Glomerular visceral epithelial cell (primary cell): ENCODE measurements around the gene HRH3.

Experiments
- DNase-seq: peaks from one replicate; pipeline ENCODE4 v3.0.0-alpha.2; 2016; ENCODE audit errors: extremely low spot score

Gene HRH3

DNA sequence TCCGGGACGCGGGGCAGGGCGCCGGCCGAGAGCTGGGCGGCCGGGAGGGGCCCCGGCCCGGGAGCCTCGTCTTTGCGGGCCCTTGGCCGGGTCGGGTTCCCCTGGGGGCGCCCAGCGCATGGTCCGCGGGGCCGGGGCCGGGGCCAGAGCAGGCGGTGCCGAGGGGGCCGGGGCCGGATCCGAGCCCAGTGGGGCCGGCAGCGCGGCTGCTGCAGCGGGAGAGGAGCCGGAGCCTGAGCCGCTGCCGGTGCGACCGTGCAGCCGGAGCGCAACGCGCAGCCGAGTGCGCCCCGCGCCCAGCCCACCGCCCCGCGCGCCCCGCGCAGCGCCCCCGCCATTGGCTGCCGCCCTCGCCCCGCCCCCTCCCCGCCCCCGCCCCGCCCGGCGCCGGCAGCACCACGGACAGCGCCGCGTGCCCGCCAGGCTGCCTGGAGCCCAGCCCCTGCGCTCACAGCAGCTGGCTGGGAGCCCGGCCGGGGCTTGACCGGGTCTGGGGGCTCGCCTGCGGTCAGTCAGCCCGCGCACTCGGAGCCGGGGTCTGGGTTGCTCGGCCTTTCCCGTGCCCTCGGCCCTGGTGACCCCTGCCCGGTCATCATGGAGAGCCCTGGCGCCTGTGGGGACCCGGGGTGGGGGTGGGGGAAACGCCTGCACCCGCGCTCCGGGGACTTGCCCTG is at the start of gene HRH3:
TSS of gene HRH3 (minus strand) at position 287 of the 674 bp plus-strand sequence. CDS start 308 bp downstream, outside the sequence.
- DNase-seq, result peak; percentile 55

DNA sequence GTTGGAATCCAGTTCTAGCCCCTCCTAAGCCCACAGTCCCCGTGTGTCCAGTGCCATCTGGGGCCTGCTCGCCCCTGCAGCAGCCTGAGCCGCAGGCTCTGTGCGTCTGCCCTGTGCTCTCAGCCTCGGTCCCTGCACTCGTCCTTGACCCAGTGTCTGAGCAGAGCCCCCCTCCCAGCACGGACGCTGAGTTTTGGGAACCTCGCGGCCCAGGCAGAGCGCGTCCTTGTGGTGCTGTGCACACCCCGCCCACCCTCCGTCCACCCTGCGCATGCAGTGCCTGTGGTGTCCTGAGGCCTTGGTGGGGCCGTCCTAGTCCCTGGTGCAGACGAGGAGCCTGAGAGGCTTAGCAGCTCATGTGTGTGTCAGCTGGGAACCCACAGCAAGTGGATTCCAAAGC is 49.8 kb upstream of the HRH3 start:
- no peak for DNase-seq

DNA sequence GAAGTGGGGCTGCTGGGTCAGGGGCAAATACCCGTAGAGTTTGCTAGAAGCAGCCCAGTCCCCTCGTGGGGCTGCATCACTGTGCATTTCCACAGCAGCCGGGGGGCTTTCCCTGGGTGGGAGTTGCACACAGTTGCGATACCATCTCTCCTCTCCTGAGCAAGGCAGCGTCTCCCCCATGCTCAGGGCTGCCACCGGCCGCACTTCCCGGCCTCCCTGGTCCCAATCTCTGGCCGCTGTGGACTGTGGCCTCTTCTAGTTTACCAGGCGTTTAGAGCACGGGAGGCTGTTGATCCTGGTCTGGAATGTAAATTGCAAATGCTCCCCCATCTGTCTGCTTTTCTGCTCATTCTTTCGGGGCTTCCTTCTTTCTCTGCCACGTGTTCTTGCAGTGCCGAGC is 49.3 kb upstream of the HRH3 start:
- DNase-seq, result no peak

DNA sequence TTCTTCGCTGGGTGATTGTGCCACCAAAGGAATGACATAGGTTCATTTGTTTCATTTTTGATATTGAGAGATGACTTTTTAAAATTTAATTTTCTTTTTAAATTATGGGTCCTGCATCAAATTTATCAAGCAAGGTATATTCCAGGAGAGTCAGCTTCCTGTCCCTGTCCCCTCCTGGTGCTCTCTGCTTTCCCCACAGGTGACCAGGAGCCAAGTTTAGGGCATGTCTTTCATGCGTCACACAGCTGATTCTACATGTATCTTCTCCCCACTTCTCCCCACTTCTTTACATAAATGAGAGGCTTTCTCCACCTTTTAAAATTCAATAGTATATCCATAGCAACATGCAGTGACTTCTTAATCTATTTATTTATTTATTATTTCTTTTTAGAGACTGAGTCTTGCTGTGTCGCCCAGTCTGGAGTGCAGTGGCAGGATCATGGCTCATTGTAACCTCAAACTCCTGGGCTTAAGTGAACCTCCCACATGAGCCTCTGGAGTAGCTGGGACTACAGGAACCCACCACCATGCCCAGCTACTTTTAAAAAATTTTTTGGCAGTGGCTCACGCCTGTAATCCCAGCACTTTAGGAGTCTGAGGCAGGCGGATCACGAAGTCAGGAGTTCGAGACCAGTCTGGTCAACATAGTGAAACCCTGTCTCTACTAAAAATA is 48.3 kb upstream of the HRH3 start:
- no peak for DNase-seq

DNA sequence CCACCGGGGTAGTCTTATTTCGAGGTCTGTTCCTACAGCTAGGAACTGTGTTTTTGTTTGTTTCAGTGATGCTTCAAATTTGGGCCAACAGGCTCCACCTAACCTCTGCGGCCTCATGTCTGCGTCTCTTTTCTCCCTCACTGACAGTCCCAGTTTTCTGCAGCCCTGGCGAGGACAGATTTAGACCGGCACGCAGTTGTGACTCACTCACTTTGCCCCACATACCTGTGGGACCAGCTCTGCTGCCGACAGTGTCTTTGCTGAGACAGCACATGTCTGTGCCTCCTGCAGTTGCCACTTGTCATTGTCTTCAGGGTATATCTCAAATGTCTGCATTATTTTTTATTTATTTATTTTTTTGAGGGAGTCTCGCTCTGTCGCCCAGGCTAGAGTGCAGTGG is 47.5 kb upstream of the HRH3 start:
- no peak for DNase-seq

DNA sequence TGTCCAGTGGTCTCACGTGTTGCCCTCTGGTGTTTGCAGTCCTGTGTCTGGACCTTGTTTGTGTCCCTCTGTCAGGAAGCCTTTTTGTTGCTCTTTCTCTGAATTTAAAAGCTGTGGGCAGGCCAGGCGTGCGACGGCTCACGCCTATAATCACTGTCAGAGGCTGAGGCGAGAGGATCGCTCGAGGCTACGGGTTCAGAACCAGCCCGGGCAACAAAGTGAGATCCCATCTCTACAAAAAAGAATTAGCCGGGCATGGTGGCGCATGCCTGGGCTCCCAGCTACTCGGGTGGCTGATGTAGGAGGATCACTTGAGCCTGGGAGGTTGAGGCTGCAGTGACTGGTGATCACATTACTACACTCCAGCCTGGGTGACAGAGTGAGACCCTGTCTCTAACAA is 46.8 kb upstream of the HRH3 start:
- DNase-seq, result no peak

DNA sequence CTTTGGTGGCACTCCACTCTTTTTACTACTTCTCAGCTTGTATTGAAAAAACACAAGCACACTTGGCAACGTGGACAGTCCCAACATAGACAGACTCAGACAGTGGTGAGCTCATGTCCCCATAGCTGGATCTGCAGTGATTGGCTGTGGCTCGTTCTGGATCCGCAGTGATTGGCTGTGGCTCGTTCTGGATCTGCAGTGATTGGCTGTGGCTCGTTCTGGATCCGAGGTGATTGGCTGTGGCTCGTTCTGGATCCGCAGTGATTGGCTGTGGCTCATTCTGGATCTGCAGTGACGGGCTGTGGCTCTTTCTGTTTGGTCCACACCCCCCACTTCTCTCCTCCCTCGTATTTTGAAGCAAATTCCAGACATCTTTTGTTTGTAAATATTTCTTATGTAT is 46.3 kb upstream of the HRH3 start:
- no peak for DNase-seq

DNA sequence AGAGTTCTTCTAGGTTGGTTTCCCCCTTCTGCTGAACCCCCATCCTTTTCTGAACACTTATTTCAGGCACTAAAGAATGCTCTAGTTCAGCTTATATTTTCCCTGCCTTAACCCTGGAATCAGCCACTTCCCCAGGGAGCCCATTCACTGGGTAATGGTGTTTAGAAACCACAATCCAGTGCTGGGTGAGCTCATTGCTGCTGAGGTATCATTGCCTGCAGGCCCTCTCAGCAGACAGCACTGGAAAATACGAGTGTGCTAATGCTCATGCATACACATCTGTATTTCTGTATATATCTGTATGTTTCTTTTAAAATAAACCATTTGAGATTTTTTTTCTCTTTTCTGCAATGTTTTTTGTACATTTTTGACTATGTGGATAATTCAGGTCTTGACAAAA is 45.3 kb upstream of the HRH3 start:
- DNase-seq, result no peak

DNA sequence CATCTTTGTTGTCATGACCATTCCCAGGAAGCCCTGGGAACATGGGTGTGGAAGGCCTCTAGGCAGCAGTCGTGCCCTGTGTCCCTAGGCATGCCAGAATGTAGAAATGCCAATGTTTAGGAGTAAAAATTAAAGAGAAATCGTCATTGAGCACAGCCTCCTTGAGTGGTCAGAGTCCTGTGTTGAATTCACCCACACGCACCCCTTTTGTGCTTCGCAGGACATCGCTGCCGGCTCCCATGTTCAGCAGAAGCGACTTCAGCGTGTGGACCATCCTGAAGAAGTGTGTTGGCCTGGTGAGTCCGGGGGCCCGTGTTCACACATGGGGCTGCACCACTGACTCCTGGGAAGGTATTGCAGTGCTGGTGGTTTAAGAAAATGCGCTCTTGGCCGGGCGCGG is 43.3 kb upstream of the HRH3 start:
- no peak for DNase-seq

DNA sequence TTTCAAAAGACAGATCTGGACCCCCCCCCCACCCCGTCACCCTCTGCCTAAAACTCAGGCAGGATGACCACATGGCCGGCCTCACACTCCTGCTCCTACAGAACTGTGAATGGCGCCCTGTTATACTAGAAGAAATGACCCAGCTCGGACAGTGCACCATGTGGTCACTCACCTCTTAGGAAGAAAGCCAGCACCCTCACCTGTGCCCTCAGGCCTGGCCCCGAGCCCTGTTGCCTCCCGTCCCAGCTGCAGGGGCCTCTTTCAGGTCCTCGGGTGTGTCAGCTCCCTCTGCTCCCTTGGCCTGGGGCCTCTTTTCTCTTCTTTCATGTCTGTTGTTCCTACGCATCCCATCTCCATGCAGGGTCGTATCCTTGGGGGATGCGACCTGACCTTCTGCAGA is 42.0 kb upstream of the HRH3 start:
- no peak for DNase-seq

DNA sequence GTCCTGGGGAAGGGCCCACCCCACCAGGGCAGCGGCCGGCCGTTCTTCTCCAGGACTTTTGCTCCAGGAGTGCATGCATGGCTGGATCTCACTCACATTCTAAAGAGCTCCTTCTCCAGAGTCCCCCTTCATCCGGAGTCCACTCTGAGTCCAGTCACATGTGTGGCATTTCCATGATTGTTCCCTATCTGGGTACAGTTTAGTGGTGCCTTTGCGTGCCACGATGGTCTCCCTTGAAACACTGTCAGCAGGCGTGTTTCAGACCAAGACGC is 39.2 kb upstream of the HRH3 start:
- DNase-seq, result no peak

DNA sequence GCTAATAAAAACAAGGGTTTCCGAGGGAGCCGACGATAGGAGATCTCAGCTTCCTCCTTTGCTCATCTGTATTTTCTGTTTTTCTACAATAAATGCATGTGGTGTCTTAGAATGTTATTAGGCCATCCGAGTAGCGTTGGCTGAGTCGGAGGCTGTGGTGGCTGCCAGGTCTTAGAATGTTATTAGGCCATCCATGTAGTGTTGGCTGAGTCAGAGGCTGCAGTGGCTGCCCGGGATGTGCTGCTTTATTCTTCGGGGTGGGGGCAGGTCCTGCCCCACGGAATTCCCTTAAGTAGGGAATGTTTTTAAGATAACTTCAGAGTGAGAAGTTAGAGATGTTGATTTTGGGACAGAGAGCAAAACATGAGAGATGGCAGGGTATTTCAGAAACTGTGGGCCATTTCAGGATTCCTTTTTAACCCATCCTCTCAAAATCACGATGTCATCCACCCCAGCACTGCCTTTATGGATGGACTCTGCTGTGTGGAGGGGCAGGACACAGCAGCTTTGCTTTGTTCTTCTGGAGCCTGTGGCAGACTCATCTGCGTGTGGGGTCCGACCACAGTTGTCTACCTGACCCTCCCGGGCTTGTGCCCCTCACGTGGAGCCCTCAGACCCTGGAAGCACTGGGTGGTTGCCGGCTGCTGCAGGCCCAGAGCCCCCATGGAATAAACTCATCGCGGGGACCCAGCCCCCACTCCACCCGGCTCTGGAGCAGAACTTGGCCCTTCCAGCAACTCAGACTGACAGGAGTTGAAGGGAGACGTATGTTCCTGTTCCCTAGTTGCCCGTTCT is 38.6 kb upstream of the HRH3 start:
- peak; percentile 71 for DNase-seq

DNA sequence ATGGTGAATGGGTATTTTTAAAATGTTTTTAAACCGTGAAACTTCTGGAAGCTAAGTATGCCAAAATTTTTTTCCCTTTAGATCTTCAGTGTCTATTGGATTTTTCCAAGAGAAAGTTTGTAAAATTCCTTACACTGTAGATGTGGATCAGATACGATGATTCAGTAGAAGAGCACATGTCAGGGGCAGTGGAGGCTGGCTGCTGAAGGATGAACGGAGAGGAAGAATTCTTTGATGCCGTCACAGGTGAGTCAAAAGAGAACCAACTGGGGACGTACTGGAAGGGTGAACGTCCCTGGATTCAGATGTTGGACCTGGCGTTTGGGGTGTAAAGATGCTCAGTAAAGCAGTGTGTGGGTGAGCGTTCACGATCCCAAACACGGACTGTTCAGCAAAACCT is 35.9 kb upstream of the HRH3 start:
- no peak for DNase-seq

DNA sequence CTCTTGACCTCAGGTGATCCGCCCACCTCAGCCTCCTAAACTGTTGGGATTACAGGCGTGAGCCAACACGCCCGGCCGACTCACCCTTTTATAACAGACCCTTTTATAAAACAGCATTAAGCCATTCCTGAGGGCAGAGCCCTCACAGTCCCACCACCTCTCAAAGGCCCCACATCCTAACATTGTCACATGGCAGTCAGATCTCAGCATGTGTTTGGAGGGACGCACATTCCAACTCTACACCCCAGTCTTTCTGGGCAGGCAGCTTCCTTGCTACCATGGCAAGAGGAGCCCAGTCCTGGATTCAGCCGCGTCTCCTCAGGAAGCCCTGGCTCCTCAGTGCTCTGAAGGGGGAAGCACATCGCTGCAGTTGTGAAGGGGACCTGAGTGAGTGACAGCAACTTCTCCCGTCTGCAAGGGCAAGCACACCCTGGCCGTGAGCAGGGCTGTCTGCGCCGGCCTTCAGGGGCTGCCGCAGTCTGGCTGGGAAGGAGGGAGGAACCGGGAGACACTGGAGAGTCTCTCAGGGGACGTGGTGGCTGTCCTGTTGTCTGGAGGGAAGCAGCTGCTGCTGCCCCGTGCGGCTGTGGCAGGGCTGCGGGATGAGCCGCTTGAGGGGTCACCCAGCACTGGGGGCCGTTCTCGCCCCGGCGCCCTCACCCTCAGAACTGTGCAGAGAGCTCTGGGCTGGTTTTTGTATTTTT is 34.1 kb upstream of the HRH3 start:
- DNase-seq, result no peak

DNA sequence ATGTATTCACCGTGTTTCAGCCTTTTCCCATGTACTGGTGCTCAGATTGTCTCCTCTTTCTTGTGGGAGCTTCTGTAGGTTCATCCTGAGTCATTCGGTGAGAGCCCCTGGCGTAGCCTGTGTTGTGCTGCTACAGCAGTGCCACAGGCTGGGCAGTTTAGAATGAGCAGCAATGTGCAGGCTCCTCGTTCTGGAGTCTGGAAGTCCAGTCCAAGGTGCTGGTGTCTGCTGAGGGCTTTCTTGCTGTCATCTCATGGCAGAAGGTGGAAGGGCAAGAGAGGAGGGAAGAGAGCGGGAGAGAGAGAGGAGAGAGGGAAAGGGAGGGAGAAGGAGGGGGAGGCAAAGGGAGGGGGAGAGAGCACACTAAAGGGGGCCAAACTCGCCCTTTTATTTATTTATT is 33.3 kb upstream of the HRH3 start:
- DNase-seq, result no peak

DNA sequence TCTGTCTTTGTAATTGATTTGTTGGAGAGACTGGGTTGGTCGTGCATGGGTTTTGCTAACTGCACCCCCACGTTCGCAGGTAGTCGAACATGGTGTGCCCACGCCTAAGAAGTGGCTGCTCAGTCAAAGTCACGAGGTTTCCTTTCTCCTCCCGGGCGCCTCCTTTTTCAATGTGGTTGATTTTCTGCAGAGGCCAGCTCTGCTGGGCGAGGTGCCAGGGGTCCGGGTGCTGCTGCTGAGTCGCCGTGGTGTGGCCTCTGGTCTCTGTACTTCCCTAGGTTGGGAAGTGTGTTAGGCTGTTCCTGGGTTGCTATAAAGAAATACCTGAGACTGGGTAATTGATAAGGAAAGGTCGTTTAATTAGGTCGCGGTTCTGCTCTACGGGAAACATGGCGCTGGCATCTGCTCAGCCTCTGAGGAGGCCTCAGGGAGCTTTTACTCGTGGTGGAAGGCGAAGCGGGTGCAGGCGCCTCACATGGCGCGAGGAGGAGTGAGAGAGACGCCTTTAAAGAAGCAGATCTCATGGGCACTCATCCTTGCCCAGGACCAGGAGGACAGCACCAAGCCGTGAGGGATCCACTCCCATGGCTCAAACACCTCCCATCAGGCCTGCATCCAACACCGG is 32.4 kb upstream of the HRH3 start:
- DNase-seq, result peak; percentile 74

DNA sequence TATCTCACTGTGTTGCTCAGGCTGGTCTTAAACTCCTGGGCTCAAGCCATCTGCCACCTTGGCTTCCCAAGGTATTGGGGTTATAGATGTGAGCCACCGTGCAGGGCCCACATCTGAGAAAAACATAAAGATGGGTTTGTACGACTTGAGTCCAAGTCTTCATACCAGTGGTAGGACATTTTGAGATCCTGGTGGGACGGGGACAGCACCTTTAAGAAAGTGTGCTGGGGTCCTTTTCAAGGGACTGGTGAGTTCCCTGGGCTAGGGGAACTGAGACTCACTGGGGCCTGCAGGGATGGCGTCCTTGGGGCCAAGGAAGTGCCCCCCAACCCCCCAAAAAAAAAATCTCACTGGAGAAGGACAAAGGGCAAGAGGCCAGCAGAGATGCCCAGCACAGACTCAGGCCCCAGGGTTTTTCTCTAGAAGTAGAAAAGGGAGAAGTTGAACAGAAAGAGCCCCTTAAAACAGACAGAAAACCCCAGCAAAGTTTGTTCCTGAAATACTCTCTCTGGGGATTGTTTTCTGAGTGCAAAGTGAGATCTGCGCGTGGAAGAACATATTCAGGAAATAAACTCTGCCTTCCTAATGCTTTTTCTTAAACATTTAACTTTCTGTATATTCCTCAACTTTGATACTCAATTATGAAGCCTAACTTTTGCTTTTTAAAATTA is 28.9 kb upstream of the HRH3 start:
- DNase-seq, result no peak

DNA sequence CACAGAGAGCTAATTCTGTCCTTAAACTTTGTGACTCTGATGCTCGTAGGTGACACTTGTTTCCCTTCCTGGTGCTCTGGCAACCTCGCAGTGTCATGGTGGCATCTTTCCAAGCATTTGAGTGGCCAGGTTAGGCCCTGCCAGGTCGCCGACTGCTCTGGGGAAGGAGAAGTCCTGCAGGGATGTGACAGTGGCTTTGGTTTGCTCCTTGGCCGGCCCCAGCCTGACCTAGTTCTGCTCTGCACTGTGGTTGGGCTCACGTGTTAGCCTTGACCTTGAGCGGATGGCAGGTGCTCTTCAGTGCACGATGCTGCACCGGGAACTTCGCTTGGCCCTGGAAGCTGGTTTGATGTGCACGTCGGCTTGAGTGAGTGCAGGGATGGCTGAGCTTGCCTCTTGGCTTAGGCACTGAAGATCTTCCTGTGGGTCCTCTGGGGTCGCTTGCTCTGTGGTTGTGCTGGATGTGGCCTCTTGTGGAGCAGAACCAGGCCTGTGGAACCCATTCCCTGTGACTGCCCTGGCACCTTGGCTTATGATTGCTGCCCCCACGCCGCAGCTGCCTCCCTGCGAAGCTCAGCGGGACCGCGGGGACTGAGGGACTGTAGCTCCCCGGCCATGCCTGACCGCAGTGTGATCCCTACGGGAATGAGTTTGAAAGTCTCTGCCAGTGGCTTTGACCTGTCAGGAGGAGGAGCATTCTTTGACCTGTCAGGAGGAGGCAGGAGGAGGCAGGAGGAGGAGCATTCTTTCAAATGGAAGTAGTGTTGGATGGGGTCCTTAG is 27.0 kb upstream of the HRH3 start:
- no peak for DNase-seq

DNA sequence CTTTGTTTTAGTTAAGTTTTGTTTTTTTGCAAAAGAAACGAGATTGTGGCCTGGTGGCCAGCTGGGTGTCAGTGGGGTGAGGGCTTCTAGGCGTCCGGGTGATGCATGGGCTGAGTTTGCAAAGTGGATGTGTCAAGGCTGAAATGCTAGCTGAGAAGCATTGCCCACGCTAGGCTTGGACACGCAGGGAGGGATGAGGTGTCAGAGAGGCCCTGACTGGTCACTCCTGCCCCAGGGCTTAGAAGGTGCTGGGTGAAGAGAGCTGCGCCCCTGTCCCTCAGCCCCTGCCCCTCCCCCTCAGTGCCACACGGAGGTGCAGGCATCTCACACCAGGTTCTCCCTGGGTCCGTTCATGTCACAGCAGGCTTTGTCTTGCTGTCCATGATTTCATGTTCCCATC is 26.4 kb upstream of the HRH3 start:
- DNase-seq, result no peak

DNA sequence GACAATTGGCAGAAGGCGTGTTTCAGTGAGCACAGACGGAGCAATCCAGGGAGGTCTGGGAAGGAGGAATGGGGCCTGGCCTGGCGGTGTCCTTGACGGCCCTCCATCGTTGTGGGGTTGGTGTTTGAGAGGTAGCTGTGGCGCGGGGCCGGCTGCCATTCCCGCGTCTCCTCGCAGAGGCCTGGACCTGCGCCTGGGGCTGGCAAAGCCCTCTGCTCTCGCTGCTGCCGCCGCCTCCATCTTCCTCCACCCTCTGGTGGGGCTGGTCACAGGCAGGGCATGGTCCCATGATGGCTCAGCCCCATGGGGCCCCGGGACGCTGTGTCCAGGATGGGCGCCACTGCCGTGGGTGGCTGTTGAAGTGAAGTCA is 25.8 kb upstream of the HRH3 start:
- DNase-seq, result no peak

DNA sequence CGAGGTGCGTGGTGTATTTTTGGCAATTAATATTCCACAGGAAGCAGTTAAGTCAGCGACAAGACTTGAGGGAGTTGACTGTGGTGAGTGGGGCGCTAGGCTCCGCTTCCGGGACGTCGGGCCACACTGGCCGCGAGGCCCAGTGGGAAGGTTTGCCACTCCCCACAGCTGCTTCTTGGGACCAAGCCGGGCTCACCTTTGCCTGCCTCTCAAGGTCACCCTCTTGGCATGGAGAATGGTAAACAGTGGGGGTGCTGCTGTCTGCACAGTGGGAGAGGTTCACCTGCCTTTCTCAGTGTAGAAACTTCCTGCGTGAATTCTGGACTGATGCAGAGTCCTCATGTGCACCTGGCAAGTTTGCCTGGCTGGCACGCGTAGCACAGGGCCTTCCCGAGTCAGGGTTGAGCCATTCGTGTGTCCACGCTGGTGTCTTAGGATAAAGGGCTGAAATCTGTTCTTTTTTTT is 24.6 kb upstream of the HRH3 start:
- no peak for DNase-seq
